Panc1 (cell line): Measurements from ENCODE around the gene PRCC. TPM values are rescaled to one million over a fixed set of nuclear protein-coding genes. Genes with fewer than 3 reads are reported as not detected.

ENCODE experiments used
- ATAC-seq: fragments of 200-7000 bp; cut with Tn5 transposase; 2 replicates; pipeline ENCODE4 v1.9.1; 2020; ENCODE audit warnings: mild to moderate bottlenecking, moderate library complexity
- BruUV-seq: library from RNA; stranded (reverse); fragments of 400-500 nt; replicated peaks from 2 replicates; lab custom pipeline; 2021; lab: Mats Ljungman, UMichigan
- CTCF ChIA-PET: fragments of 300-600 bp; sonication (Branson Sonifier 250); formaldehyde crosslinking; loops from one replicate; lab custom pipeline; 2022; ENCODE audit warnings: antibody characterized with exemption; lab: Charles Lee
- POLR2A ChIA-PET: fragments of 300-600 bp; sonication (Branson Sonifier 250); formaldehyde crosslinking; loops from one replicate; lab custom pipeline; 2022; ENCODE audit warnings: antibody characterized with exemption; lab: Charles Lee
- DNase-seq: peaks from one replicate; pipeline ENCODE4 v3.0.0-alpha.2; 2010; ENCODE audit warnings: low read depth, low spot score
- H3K27ac ChIP-seq: 2 replicates; pipeline ENCODE4 v1.5.1; 2011; ENCODE audit warnings: mild to moderate bottlenecking, low read length, inconsistent platforms
- H3K27me3 ChIP-seq: fragments of 200-500 bp; sonication (Bioruptor generic); 2 replicates; pipeline ENCODE4 v1.6.0; 2014; ENCODE audit warnings: low read length, inconsistent platforms; ENCODE audit not compliant: control insufficient read depth, insufficient read depth
- H3K36me3 ChIP-seq: fragments of 200-500 bp; sonication (Bioruptor generic); 2 replicates; pipeline ENCODE4 v1.5.1; 2014; ENCODE audit warnings: inconsistent platforms, mild to moderate bottlenecking, low read length, moderate library complexity; ENCODE audit not compliant: control insufficient read depth, insufficient read depth
- H3K4me1 ChIP-seq: 2 replicates; pipeline ENCODE4 v1.5.1; 2011; ENCODE audit warnings: inconsistent platforms, mild to moderate bottlenecking, low read length, moderate library complexity; ENCODE audit not compliant: control insufficient read depth, insufficient read depth
- H3K4me3 ChIP-seq, 2 experiments: 2 replicates each; pipeline ENCODE4 v1.5.1; 2011 to 2012; ENCODE audit warnings: low read depth in 2 of 2, low read length in 2 of 2, mild to moderate bottlenecking in 2 of 2, inconsistent platforms in 1 of 2, moderate library complexity in 1 of 2
- H3K9me3 ChIP-seq: fragments of 200-500 bp; sonication (Bioruptor generic); 2 replicates; pipeline ENCODE4 v1.5.1; 2014; ENCODE audit warnings: low read depth, mild to moderate bottlenecking, inconsistent platforms, low read length, moderate library complexity; ENCODE audit not compliant: control insufficient read depth, insufficient read depth
- CTCF ChIP-seq: fragments of 450-650 bp; IDR thresholded peaks from 2 replicates; pipeline ENCODE4 v1.5.1; 2017; ENCODE audit warnings: mild to moderate bottlenecking
- POLR2AphosphoS5 ChIP-seq: IDR thresholded peaks from 2 replicates; pipeline ENCODE4 v1.6.1; 2012; ENCODE audit warnings: mild to moderate bottlenecking, low read depth, low read length, moderate library complexity
- REST ChIP-seq, 2 experiments: IDR thresholded peaks; 2 replicates each; pipeline ENCODE4 v1.6.1; 2011 to 2012; ENCODE audit warnings: low read depth in 2 of 2, control low read depth in 1 of 2, low read length in 1 of 2, mild to moderate bottlenecking in 1 of 2, moderate library complexity in 1 of 2; ENCODE audit not compliant: insufficient read depth in 1 of 2
- SIN3A ChIP-seq: IDR thresholded peaks from 2 replicates; pipeline ENCODE4 v1.6.1; 2012; ENCODE audit warnings: low read depth, mild to moderate bottlenecking, low read length, moderate library complexity, borderline replicate concordance; ENCODE audit not compliant: insufficient read depth
- TCF7L2 ChIP-seq: IDR thresholded peaks from 2 replicates; pipeline ENCODE4 v1.6.1; 2011; ENCODE audit warnings: mild to moderate bottlenecking, low read depth, low read length, inconsistent platforms
- in situ Hi-C: cut with HindIII; loops from 2 replicates; pipeline ENCODE4 v1.10.0; 2016; ENCODE audit warnings: low sequenced_read_pairs, low pct_unique_long_range_greater_than_20kb
- intact Hi-C: fragments of 100-400 bp; cut with micrococcal nuclease; formaldehyde crosslinking; loops from one replicate; pipeline ENCODE4 v1.10.0; 2022; ENCODE audit not compliant: unreplicated experiment
- total RNA-seq: library from RNA; stranded (reverse); gene quantifications from one replicate; pipeline ENCODE4 v1.2.1, GENCODE V29; 2021; ENCODE audit not compliant: unreplicated experiment

The PRCC gene
- total RNA-seq, 1 experiment from 2014 or later: 78.5 TPM

GRCh38 chr1:156839426-156840109, 72.2 kb downstream of the PRCC start:
- H3K27ac ChIP-seq: no peak overlapping the region
- TF ChIP-seq REST (IDR thresholded peaks at IDR 0.05; ENCODE audit: insufficient read depth in 1 of 2, low read depth in 2 of 2, low read length in 1 of 2): no peak
- no peak for TF ChIP-seq SIN3A
- TF ChIP-seq CTCF: no peak
- TF ChIP-seq TCF7L2: no peak
- TF ChIP-seq POLR2AphosphoS5: no peak

GRCh38 chr1:156840186-156840897, 73.0 kb downstream of the PRCC start:
- no peaks in the 10 kb centered on the region for H3K4me1 ChIP-seq
- ATAC-seq (no peak), DNase-seq (no peak)
- TF ChIP-seq POLR2AphosphoS5: no peak
- TF ChIP-seq CTCF: no peak
- TF ChIP-seq TCF7L2: no peak
- TF ChIP-seq SIN3A: no peak
- no peak for TF ChIP-seq REST (IDR thresholded peaks at IDR 0.05; ENCODE audit: insufficient read depth in 1 of 2, low read depth in 2 of 2, low read length in 1 of 2)
- H3K27me3 ChIP-seq: no peaks in the 10 kb centered on the region; the same call in 1 of the 2 replicates
- intact Hi-C loops: no loop called here
- H3K27ac ChIP-seq: no peak overlapping the region
- H3K36me3 ChIP-seq: no peaks in the 10 kb centered on the region
- ChIA-PET CTCF (no interaction called here), POLR2A (no interaction called here)
- in situ Hi-C loops: no loop called here
- no peak overlapping the region for H3K4me3 ChIP-seq
- BruUV-seq: no TSS peak
- no peaks in the 10 kb centered on the region for H3K9me3 ChIP-seq

More at GRCh38 chr1:156839426-156840109, 72.2 kb downstream of the PRCC start:
- H3K4me1 ChIP-seq: no peaks in the 10 kb centered on the region
- ChIA-PET CTCF (interaction anchor here (0.5 to 2.6 kb wide), 9 partner anchors 17 to 113 kb away, joined by 3 to 39 read pairs (median 5); partner anchors contain the start of genes INSRR and NTRK1), POLR2A (no interaction called here)
- intact Hi-C loops: no loop called here
- no peak overlapping the region for H3K4me3 ChIP-seq
- H3K27me3 ChIP-seq: no peaks in the 10 kb centered on the region; the same call in 1 of the 2 replicates
- ATAC-seq: peak; percentile 28
- BruUV-seq: no TSS peak
- H3K36me3 ChIP-seq: no peaks in the 10 kb centered on the region
- in situ Hi-C loops: no loop called here
- no peaks in the 10 kb centered on the region for H3K9me3 ChIP-seq
- no peak for DNase-seq
